ENCODE measurements around the gene MRPL2. TPM values are rescaled to one million over a fixed set of nuclear protein-coding genes. Genes with fewer than 3 reads are reported as not detected.
"Not testable (repeated sequence)": the region's sequence is repeated elsewhere in the genome, so short reads cannot be mapped to it uniquely, and the experiment has no call there.

Gene MRPL2
- total RNA-seq, 1 experiment from 2014 or later, result 38.1 TPM

- DNase-seq (ENCODE audit: extremely low read depth, low read depth), result no peak
Measured at GRCh38 chr6:43082806-43083655, 23.8 kb upstream of the MRPL2 start.

DNA sequence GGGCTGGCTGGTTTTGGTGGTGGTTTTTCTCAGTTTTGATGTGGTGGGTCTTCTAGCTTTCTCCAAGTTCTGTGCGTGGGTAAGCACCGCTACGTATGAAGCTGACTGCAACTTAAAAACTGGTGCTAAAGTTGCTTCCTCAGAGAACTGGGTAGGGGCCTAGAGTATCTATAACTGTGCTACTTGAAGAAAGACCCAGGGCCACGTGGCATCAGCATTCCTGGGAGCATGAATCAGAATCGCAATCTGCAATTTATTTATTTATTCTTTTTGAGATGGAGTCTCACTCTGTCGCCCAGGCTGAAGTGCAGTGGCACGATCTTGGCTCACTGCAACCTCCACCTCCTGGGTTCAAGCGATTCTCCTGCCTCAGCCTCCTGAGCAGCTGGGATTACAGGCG is 22.7 kb upstream of the MRPL2 start:
- not testable (repeated sequence) for DNase-seq (ENCODE audit: extremely low read depth, low read depth)

- DNase-seq (ENCODE audit: extremely low read depth, low read depth), result no peak
Measured at GRCh38 chr6:43081043-43081442, 21.8 kb upstream of the MRPL2 start.

- no peak for DNase-seq (ENCODE audit: extremely low read depth, low read depth)
Measured at GRCh38 chr6:43078691-43079090, 19.5 kb upstream of the MRPL2 start.

GRCh38 chr6:43077981-43078511 is 18.8 kb upstream of the MRPL2 start:
- no peak for DNase-seq (ENCODE audit: extremely low read depth, low read depth)

DNA sequence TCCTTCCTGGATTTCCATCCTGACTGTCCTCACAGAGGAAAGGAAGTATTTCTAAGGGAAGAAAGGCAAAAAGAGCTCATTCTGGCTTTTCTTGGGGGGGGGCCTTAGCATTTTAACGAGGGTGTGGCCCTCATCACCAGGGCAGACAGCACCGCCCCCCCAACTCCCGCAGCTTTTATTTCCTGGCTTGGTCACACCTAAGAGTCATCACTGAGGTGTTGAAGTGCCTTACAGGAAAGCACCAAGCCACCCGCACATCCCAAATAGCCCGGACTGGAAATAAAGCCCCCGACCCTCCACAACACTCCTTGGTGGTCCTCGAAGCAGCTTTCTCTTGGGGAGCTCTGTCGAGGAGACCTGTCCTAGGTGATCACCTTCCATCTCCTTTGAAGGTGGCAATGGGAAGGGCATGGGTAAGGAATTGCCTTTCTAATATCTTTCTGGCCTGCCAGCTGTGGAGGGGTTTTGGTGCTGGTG is 18.1 kb upstream of the MRPL2 start:
- no peak for DNase-seq (ENCODE audit: extremely low read depth, low read depth)

DNA sequence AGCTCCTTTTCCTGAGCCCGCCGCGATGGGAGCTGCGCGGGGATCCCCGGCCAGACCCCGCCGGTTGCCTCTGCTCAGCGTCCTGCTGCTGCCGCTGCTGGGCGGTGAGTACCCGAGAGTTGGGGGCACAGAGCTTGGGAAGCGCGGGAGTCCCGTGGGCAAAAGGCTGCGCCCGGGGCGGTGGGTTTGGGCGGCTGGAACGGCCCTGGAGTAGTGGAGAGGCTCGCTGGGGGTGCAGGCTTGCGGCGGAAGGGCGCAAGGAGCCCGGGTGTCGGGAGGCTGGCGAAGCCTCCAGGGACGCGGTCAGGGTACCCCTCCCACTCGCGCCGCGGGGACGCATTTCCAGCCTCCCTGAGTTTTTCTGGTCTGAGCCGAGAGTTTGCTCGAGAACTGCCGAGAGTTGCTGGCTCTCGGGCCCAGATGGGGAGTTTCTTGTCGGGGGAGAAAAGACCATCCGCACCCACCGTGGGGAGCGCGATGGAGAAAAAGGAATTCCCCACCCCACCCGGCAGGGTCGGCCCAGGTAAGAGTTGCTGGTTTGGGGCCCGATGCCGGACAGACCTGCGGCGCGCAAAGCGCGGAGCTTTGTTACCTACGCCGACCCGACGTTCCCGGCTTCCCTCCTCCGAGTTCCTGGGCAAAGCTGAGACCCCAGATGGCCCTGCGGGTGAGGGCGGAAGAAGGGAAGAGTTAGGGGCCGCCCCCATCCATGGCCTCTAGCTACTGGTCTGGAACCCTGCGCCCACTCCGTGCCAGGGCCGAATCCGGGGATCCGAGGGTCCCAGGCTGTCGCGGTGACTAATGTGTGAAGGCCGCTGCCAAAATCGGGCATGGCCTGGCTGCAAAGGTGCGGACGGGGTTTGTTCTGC is 17.5 kb upstream of the MRPL2 start:
- no peak for DNase-seq (ENCODE audit: extremely low read depth, low read depth)

GRCh38 chr6:43075670-43076463 is 16.6 kb upstream of the MRPL2 start, which contains the start of gene PTK7:
Gene PTK7 (plus strand): TSS chr6:43076314. CDS start chr6:43076489, 175 bp downstream.
- DNase-seq (ENCODE audit: extremely low read depth, low read depth), result no peak

GRCh38 chr6:43074847-43075669 is 15.8 kb upstream of the MRPL2 start:
- DNase-seq (ENCODE audit: extremely low read depth, low read depth), result no peak

- DNase-seq (ENCODE audit: extremely low read depth, low read depth), result peak; percentile 24
Measured at GRCh38 chr6:43070028-43070632, 10.9 kb upstream of the MRPL2 start.

- no peak for DNase-seq (ENCODE audit: extremely low read depth, low read depth)
Measured at GRCh38 chr6:43062818-43063217, 3.6 kb upstream of the MRPL2 start.

- no peak for DNase-seq (ENCODE audit: extremely low read depth, low read depth)
Measured at GRCh38 chr6:43061861-43062260, 2.6 kb upstream of the MRPL2 start.

DNA sequence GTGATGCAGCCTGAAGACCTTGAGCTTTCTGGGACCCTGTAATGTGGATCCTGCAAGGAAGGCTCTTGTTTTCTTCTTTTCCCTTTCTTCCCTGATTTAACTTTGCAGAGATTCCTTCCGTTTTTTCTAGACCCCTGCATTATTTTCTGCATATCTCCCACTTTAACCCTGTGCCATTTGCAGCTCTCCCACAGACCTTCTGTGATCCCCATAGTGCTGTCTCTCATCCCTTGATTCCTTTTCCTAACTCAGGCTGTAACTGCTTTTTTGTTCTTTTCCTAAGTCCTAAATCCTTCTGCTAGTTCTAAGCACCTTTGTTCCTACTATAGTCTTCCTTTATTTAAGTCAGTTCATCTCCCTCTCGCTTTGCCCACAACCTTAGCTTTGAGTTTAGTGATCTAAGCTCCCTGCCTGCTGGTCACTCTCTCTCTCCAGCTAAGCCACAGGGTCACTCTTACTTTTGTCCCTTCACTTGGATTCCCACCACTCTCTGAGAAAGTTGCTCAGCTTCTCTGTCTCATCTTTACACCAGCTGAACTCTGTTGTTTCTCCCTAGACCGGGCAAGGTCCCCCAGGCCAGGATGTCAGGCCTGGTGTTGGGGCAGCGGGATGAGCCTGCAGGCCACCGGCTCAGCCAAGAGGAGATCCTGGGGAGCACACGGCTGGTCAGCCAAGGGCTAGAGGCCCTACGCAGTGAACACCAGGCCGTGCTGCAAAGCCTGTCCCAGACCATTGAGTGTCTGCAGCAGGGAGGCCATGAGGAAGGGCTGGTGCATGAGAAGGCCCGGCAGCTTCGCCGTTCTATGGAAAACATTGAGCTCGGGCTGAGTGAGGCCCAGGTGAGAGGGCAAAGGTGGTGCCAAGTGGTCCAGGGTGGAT is 1.8 kb upstream of the MRPL2 start:
- DNase-seq (ENCODE audit: extremely low read depth, low read depth), result no peak

- DNase-seq (ENCODE audit: extremely low read depth, low read depth), result no peak
Measured at GRCh38 chr6:43060034-43060754, 960 bp upstream of the MRPL2 start.

GRCh38 chr6:43058531-43058930 is 703 bp downstream of the MRPL2 start:
- no peak for DNase-seq (ENCODE audit: extremely low read depth, low read depth)

DNA sequence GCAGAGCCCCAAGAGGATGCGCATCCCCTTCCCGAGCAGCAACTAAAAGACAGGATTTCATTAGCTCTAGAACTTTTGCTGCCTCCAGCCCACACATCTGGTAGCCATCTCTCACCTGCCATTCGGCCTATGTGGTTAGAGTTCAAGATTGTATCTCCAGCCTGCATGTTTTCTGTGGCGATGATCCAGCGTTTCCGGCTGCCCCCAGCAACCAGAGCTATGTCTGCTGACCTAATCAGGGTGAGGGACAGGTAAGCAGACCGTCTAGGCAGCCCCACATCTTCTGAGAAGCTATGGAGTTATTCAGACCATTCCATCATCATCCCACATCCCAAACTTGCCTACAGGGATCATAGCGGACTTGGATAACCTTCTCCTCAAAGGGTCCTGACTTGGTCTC is 3.3 kb downstream of the MRPL2 start:
- DNase-seq (ENCODE audit: extremely low read depth, low read depth), result no peak

GRCh38 chr6:43054206-43054943 is 4.9 kb downstream of the MRPL2 start:
- DNase-seq (ENCODE audit: extremely low read depth, low read depth), result no peak
